Smooth muscle cell of the coronary artery (primary cell): Measurements from ENCODE around the gene ACYP1. TPM values are rescaled to one million over a fixed set of nuclear protein-coding genes. Genes with fewer than 3 reads are reported as not detected.

Experiments used
- total RNA-seq: library from RNA; depleted of rRNA; stranded (reverse); fragments of >200 nt; gene quantifications from 2 replicates; pipeline ENCODE4 v1.2.3, GENCODE V29; 2014; ENCODE audit warnings: low replicate concordance

ACYP1 gene
- 8.3 and 8.5 TPM in 2 replicates for total RNA-seq

DNA sequence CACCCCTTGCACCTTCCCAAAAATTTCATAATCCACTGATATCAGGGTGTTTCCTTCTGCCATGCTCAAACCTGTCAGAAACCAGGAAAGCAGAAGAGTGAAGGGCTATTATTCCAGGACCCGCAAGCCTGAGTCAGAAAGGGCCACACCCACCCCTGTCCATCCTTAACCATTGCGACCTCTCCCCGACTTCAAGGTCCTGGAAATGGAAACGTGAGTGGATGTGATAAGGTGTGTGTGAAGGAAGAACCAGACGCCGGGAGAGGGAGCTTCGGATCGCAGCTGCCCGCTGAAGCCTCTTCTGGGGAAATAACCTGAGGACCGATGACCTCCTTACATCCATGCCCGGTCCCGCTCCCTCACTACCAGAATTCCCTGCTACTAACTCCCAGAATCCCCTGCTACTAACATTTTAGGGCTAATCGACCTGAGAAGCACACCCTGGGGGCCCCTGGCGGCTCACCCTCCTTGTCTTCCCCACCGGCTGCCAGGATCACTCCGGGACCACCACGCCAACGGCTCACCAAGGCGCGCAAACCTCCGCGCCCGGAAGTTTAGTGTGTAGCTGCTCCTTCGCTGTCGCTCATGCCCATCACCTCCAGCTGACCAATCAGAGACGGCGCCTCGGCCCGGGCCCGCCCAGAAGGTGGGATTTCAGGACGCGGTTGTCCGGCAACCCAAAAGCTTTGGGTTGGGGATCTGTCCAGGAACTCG, at the start of gene ACYP1:
TSS of gene ACYP1 (minus strand) at position 534 of the 714 bp plus-strand sequence. CDS start at position 63, 471 bp downstream.

DNA sequence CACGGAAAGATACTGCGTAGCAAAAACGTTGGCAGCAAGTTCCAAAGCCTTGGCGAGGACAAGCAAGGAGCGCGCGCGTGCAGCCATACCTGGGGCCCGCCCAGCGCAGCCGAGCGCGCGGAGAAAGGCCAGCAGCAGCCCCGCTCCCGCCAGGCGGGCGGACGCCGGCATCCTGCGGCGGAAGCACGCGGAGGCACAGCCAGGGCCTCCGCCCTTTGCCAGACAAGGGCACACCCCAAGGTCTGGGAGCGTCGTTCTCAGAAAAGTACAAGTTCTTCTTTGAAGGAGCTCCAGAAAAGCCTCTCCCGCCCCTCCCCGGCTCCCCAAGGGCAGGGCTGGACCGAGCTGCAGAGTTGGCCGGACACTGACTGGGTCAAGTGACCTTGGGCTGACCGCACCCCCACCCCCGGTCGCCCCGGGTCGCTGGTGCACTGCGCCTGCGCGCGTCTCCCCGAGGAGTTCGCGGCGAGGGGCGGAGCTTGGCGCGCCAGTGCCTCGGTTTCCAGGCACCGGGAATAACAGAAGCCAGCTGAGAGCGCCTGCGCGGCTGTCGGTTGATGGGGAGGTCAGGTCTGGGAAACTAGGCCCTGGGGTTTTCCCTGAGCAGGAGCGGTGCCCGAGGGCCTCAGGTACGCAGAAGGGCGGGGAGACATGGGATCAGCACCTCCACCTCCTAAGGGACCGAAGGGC, 5.4 kb upstream of the ACYP1 start, which contains the start of gene ZC2HC1C:
TSS of gene ZC2HC1C (plus strand) at position 521 of the 690 bp plus-strand sequence. CDS start 933 bp downstream, outside the sequence.

DNA sequence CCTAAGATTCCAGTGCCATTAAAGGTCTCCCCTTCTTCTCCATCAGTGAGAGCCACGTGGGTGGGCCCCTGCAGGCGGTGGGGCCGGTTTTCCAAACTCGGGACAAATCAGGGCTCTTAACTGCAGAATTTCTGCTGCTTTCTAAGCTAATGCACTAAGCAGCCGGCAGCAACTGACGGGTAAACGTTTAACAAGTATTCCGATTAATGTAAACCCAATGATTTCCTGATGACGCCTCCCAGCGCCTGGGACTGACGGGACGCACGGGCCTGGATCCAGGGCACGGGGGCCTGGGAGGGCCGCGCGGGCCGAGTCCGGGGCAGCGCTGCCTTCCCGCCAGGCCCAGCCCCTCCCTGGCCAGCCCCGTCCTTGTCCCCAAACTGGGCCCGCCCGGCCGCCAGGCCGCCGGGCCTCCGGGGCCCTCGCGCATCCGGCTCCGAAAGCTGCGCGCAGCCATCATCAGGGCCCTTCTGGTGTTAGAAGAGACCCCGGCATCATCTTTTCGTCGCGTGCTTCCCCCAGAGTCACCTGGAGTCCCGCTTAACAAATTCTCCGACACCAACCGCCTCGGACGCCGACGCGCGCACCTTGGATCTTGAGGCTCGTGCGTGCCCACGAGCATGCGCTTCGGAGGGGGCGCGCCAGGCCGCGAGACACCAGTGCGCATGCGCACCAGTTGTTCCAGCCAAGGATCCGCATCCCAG, 12.8 kb downstream of the ACYP1 start, which contains the start of gene MLH3:
TSS of gene MLH3 (minus strand) at position 616 of the 704 bp plus-strand sequence. CDS start 1,812 bp downstream, outside the sequence.

Other genes with a start within 250 kb of the ACYP1 start
- gene PROX2, start 187.9 kb downstream of the ACYP1 start, total RNA-seq = not detected in 2 replicates
- gene DLST, start 182.1 kb downstream of the ACYP1 start, total RNA-seq = 31.5 and 36.6 TPM in 2 replicates
- gene RPS6KL1, start 140.8 kb downstream of the ACYP1 start, total RNA-seq = 0.35 and 0.45 TPM in 2 replicates
- gene PGF, start 108.4 kb downstream of the ACYP1 start, total RNA-seq = 16.2 and 29.3 TPM in 2 replicates
- gene EIF2B2, start 61.1 kb downstream of the ACYP1 start, total RNA-seq = 50.8 and 53.7 TPM in 2 replicates
- 15.0 and 24.2 TPM in 2 replicates for gene MLH3, start 12.6 kb downstream of the ACYP1 start, total RNA-seq
- gene ZC2HC1C, start 5.6 kb upstream of the ACYP1 start, total RNA-seq = 0.23 and 0.53 TPM in 2 replicates
- 56.6 and 63.5 TPM in 2 replicates for gene NEK9, start 63.0 kb upstream of the ACYP1 start, total RNA-seq
- 174 and 198 TPM in 2 replicates for gene TMED10, start 112.6 kb upstream of the ACYP1 start, total RNA-seq
- gene FOS, start 214.8 kb upstream of the ACYP1 start, total RNA-seq = 22.7 and 52.9 TPM in 2 replicates